Keratinocyte (primary cell): ENCODE results near the gene IFRD2. TPM values are rescaled to one million over a fixed set of nuclear protein-coding genes. Genes with fewer than 3 reads are reported as not detected.

Experiments
- DNase-seq: peaks from one replicate; pipeline ENCODE4 v3.0.0-alpha.2; 2011; ENCODE audit warnings: low read depth, missing footprints, low spot score
- FAIRE-seq: peaks from 2 replicates; lab custom pipeline; 2011; peaks lifted over from hg19 to GRCh38; lab: Jason Lieb, UNC
- H2AFZ ChIP-seq: 2 replicates; pipeline ENCODE4 v1.6.0; 2012; ENCODE audit warnings: low read length, control low read depth, inconsistent platforms; ENCODE audit not compliant: control insufficient read depth
- H3K27ac ChIP-seq: 2 replicates; pipeline ENCODE4 v1.5.1; 2011; ENCODE audit warnings: low read length; ENCODE audit not compliant: control insufficient read depth, insufficient read depth
- H3K27me3 ChIP-seq: 3 replicates; pipeline ENCODE4 v1.6.0; 2011; ENCODE audit warnings: low read length; ENCODE audit not compliant: control insufficient read depth, insufficient read depth; ENCODE audit errors: extremely low read depth
- H3K36me3 ChIP-seq, 2 experiments: 2 replicates in 1 of 2; 3 replicates in 1 of 2; pipeline ENCODE4 v1.5.1; 2011; ENCODE audit warnings: low read length in 2 of 2, mild to moderate bottlenecking in 1 of 2; ENCODE audit not compliant: control insufficient read depth in 2 of 2, insufficient read depth in 2 of 2; ENCODE audit errors: extremely low read depth in 1 of 2
- H3K4me1 ChIP-seq: 3 replicates; pipeline ENCODE4 v1.5.1; 2011; ENCODE audit warnings: low read length; ENCODE audit not compliant: control insufficient read depth, insufficient read depth; ENCODE audit errors: extremely low read depth
- H3K4me2 ChIP-seq: 3 replicates; pipeline ENCODE4 v1.6.0; 2011; ENCODE audit warnings: low read depth, low read length; ENCODE audit not compliant: control insufficient read depth, insufficient read depth; ENCODE audit errors: extremely low read depth
- H3K4me3 ChIP-seq, 3 experiments: fragments of 200-600 bp in 1 of 3; sonication (generic) in 1 of 3; 2 replicates in 2 of 3; 3 replicates in 1 of 3; pipeline ENCODE4 v1.5.1; 2011 to 2016; ENCODE audit warnings: low read length in 3 of 3, mild to moderate bottlenecking in 3 of 3, control low read depth in 2 of 3, inconsistent platforms in 1 of 3, low read depth in 1 of 3, mixed read lengths in 1 of 3, mixed run types in 1 of 3, moderate library complexity in 1 of 3; ENCODE audit not compliant: control insufficient read depth in 2 of 3, insufficient read depth in 2 of 3; ENCODE audit errors: extremely low read depth in 1 of 3
- H3K79me2 ChIP-seq: 2 replicates; pipeline ENCODE4 v1.6.0; 2012; ENCODE audit warnings: low read length; ENCODE audit not compliant: control insufficient read depth, insufficient read depth
- H3K9ac ChIP-seq: 3 replicates; pipeline ENCODE4 v1.6.0; 2011; ENCODE audit warnings: low read length; ENCODE audit not compliant: control insufficient read depth, insufficient read depth; ENCODE audit errors: extremely low read depth
- H3K9me1 ChIP-seq: 3 replicates; pipeline ENCODE4 v1.6.0; 2011; ENCODE audit warnings: low read length; ENCODE audit not compliant: control insufficient read depth, insufficient read depth; ENCODE audit errors: extremely low read depth
- H3K9me3 ChIP-seq: 2 replicates; pipeline ENCODE4 v1.5.1; 2012; ENCODE audit warnings: low read depth, low read length; ENCODE audit not compliant: control insufficient read depth
- H4K20me1 ChIP-seq: 3 replicates; pipeline ENCODE4 v1.6.0; 2011; ENCODE audit warnings: low read length; ENCODE audit not compliant: control insufficient read depth, insufficient read depth; ENCODE audit errors: extremely low read depth
- CTCF ChIP-seq, 3 experiments: IDR thresholded peaks in 1 of 3; conservative IDR thresholded peaks in 1 of 3; optimal IDR thresholded peaks in 1 of 3; 2 replicates in 2 of 3; 3 replicates in 1 of 3; pipeline versions ENCODE3 to v1.5.1; 2011; ENCODE audit warnings: low read length in 3 of 3, mild to moderate bottlenecking in 3 of 3, moderate library complexity in 2 of 3, control low read depth in 1 of 3, inconsistent platforms in 1 of 3; ENCODE audit not compliant: insufficient read depth in 2 of 3; ENCODE audit errors: extremely low read depth in 1 of 3
- EZH2 ChIP-seq: IDR thresholded peaks from one replicate; pipeline ENCODE4 v1.6.1; 2012; ENCODE audit warnings: inconsistent platforms, mild to moderate bottlenecking, low read length, moderate library complexity
- dilution Hi-C: fragments of 300-500 bp; cut with MboI; formaldehyde crosslinking; loops from one replicate; pipeline ENCODE4 v1.7.0; 2020; ENCODE audit warnings: low sequenced_read_pairs; ENCODE audit not compliant: extremely low pct_ligation_motif_present
- polyA plus RNA-seq, 5 experiments: library from polyadenylated mRNA; depleted of rRNA in 3 of 5; stranded (reverse) in 3 of 5; stranded (forward) in 1 of 5; unstranded in 1 of 5; fragments of >200 nt; gene quantifications; 1 replicate in 1 of 5; 2 replicates in 3 of 5; 3 replicates in 1 of 5; pipeline versions ENCODE4 v1.2.1 to v1.2.3, GENCODE V29; 2011 to 2012; ENCODE audit warnings: missing spikeins in 2 of 5, low read depth in 1 of 5, low replicate concordance in 1 of 5

IFRD2 gene
- polyA plus RNA-seq, 1 donor (not counting 4 experiments of a cell fraction or from before 2014, with no cell fraction given) = 50.3 TPM

- Histone ChIP-seq H3K4me2 (no peak overlapping the region), H3K9me3 (no peaks in the 10 kb centered on the region), H3K4me1 (peaks cover 27% of the 10 kb centered on the region), H3K4me3 (no peak overlapping the region), H3K79me2 (peaks cover 5% of the 10 kb centered on the region), H3K9me1 (peaks cover 3% of the 10 kb centered on the region), H3K27ac (no peak overlapping the region), H3K9ac (no peak overlapping the region), H3K27me3 (no peaks in the 10 kb centered on the region), H3K36me3 (peaks cover 0 to 4% of the 10 kb centered on the region in 2 experiments), H4K20me1 (no peaks in the 10 kb centered on the region), H2AFZ (no peak overlapping the region)
- TF ChIP-seq CTCF (optimal IDR thresholded peaks at IDR 0.05 in 1 of 3, IDR thresholded peaks at IDR 0.05 in 1 of 3, conservative IDR thresholded peaks at IDR 0.05 in 1 of 3; ENCODE audit: extremely low read depth in 1 of 3, insufficient read depth in 2 of 3, low read length in 3 of 3) = no peak
- TF ChIP-seq EZH2 = no peak
- dilution Hi-C loops = no loop called here
- DNase-seq (no peak), FAIRE-seq (no peak)
Measured at GRCh38 chr3:50297384-50297775, 5.2 kb upstream of the IFRD2 start.

GRCh38 chr3:50296721-50297383, 4.6 kb upstream of the IFRD2 start:
- Histone ChIP-seq H3K9me1 (peaks cover 3% of the 10 kb centered on the region), H3K9ac (no peak overlapping the region), H3K27ac (no peak overlapping the region), H2AFZ (no peak overlapping the region), H3K79me2 (peaks cover 8% of the 10 kb centered on the region), H3K27me3 (no peaks in the 10 kb centered on the region), H3K36me3 (peaks cover 0 to 4% of the 10 kb centered on the region in 2 experiments), H3K4me3 (no peak overlapping the region), H3K4me2 (no peak overlapping the region), H3K9me3 (no peaks in the 10 kb centered on the region), H3K4me1 (peaks cover 27% of the 10 kb centered on the region), H4K20me1 (no peaks in the 10 kb centered on the region)
- DNase-seq = no peak
- TF ChIP-seq CTCF (optimal IDR thresholded peaks at IDR 0.05 in 1 of 3, IDR thresholded peaks at IDR 0.05 in 1 of 3, conservative IDR thresholded peaks at IDR 0.05 in 1 of 3; ENCODE audit: extremely low read depth in 1 of 3, insufficient read depth in 2 of 3, low read length in 3 of 3) = no peak
- no peak for TF ChIP-seq EZH2
- dilution Hi-C loops = no loop called here
- FAIRE-seq = no peak
